ENCODE data around the gene SALL3. TPM values are rescaled to one million over a fixed set of nuclear protein-coding genes. Genes with fewer than 3 reads are reported as not detected.
"Not testable (repeated sequence)": the region's sequence is repeated elsewhere in the genome, so short reads cannot be mapped to it uniquely, and the experiment has no call there.

Gene SALL3
- total and polyA plus RNA-seq, 2 experiments from 2014 or later: 0.30 to 1.1 TPM

- Histone ChIP-seq H3K27me3 (no peaks in the 10 kb centered on the region), H3K27ac (no peak overlapping the region), H3K4me3 (no peak overlapping the region), H2AFZ (no peak overlapping the region), H3K79me2 (no peaks in the 10 kb centered on the region), H3K36me3 (replicated peaks; ENCODE audit: insufficient read depth, low read depth) (no peaks in the 10 kb centered on the region), H3K9me3 (ENCODE audit: low read depth) (no peaks in the 10 kb centered on the region), H3K4me2 (no peak overlapping the region), H4K20me1 (ENCODE audit: insufficient read depth, poor library complexity, severe bottlenecking) (no peaks in the 10 kb centered on the region), H3K4me1 (ENCODE audit: insufficient read depth) (no peaks in the 10 kb centered on the region), H3K9me2 (replicated peaks; ENCODE audit: insufficient read depth) (no peaks in the 10 kb centered on the region)
- no peak for TF ChIP-seq EZH2phosphoT487 (IDR thresholded peaks at IDR 0.05; ENCODE audit: low read depth, severe bottlenecking, unreplicated experiment)
- TF ChIP-seq CTCF (IDR thresholded peaks at IDR 0.05; ENCODE audit: poor library complexity): no peak
- no peak for TF ChIP-seq EZH2 (IDR thresholded peaks at IDR 0.05; ENCODE audit: borderline replicate concordance)
- WGBS (ENCODE audit: low lambda C conversion rate, missing lambda C conversion rate): 95% methylated on average over 4 of the region's 14 CpGs
- DNase-seq (ENCODE audit: low spot score): no peak
Observed at GRCh38 chr18:78957140-78957539, 22.5 kb upstream of the SALL3 start.

- no peaks in the 10 kb centered on the region for H3K4me1 ChIP-seq (ENCODE audit: insufficient read depth)
- no peaks in the 10 kb centered on the region for H4K20me1 ChIP-seq (ENCODE audit: insufficient read depth, poor library complexity, severe bottlenecking)
- no peak for DNase-seq (ENCODE audit: low spot score)
- no peaks in the 10 kb centered on the region for H3K36me3 ChIP-seq (replicated peaks; ENCODE audit: insufficient read depth, low read depth)
- H3K9me3 ChIP-seq (ENCODE audit: low read depth): no peaks in the 10 kb centered on the region
- H3K27me3 ChIP-seq: no peaks in the 10 kb centered on the region
- H2AFZ ChIP-seq: no peak overlapping the region
- no peak overlapping the region for H3K4me3 ChIP-seq
- 87% methylated on average over 6 of the region's 6 CpGs for WGBS (ENCODE audit: low lambda C conversion rate, missing lambda C conversion rate)
- TF ChIP-seq EZH2 (IDR thresholded peaks at IDR 0.05; ENCODE audit: borderline replicate concordance): no peak
- TF ChIP-seq CTCF (IDR thresholded peaks at IDR 0.05; ENCODE audit: poor library complexity): no peak
- TF ChIP-seq EZH2phosphoT487 (IDR thresholded peaks at IDR 0.05; ENCODE audit: low read depth, severe bottlenecking, unreplicated experiment): no peak
- no peak overlapping the region for H3K4me2 ChIP-seq
- no peaks in the 10 kb centered on the region for H3K9me2 ChIP-seq (replicated peaks; ENCODE audit: insufficient read depth)
- H3K27ac ChIP-seq: no peak overlapping the region
- H3K79me2 ChIP-seq: no peaks in the 10 kb centered on the region
Observed at GRCh38 chr18:78960709-78961108, 18.9 kb upstream of the SALL3 start.

GRCh38 chr18:78962098-78962497, 17.5 kb upstream of the SALL3 start:
- Histone ChIP-seq H2AFZ (no peak overlapping the region), H3K4me3 (no peak overlapping the region), H3K4me2 (no peak overlapping the region), H3K9me2 (replicated peaks; ENCODE audit: insufficient read depth) (no peaks in the 10 kb centered on the region), H3K36me3 (replicated peaks; ENCODE audit: insufficient read depth, low read depth) (no peaks in the 10 kb centered on the region), H3K27ac (no peak overlapping the region), H3K9me3 (ENCODE audit: low read depth) (no peaks in the 10 kb centered on the region), H4K20me1 (ENCODE audit: insufficient read depth, poor library complexity, severe bottlenecking) (no peaks in the 10 kb centered on the region), H3K27me3 (peaks cover 3% of the 10 kb centered on the region), H3K4me1 (ENCODE audit: insufficient read depth) (no peaks in the 10 kb centered on the region), H3K79me2 (no peaks in the 10 kb centered on the region)
- TF ChIP-seq CTCF (IDR thresholded peaks at IDR 0.05; ENCODE audit: poor library complexity) (no peak), EZH2 (IDR thresholded peaks at IDR 0.05; ENCODE audit: borderline replicate concordance) (no peak), EZH2phosphoT487 (IDR thresholded peaks at IDR 0.05; ENCODE audit: low read depth, severe bottlenecking, unreplicated experiment) (no peak)
- WGBS (ENCODE audit: low lambda C conversion rate, missing lambda C conversion rate): 88% methylated on average over 7 of the region's 7 CpGs
- no peak for DNase-seq (ENCODE audit: low spot score)

- not testable (repeated sequence) for H3K9me2 ChIP-seq (replicated peaks; ENCODE audit: insufficient read depth); H3K9me3 ChIP-seq (ENCODE audit: low read depth); H4K20me1 ChIP-seq (ENCODE audit: insufficient read depth, poor library complexity, severe bottlenecking); DNase-seq (ENCODE audit: low spot score); H3K27ac ChIP-seq; H3K4me3 ChIP-seq; H3K36me3 ChIP-seq (replicated peaks; ENCODE audit: insufficient read depth, low read depth); H3K4me2 ChIP-seq; H3K4me1 ChIP-seq (ENCODE audit: insufficient read depth); H3K79me2 ChIP-seq; H2AFZ ChIP-seq
- 98% methylated on average over 8 of the region's 24 CpGs for WGBS (ENCODE audit: low lambda C conversion rate, missing lambda C conversion rate)
- peaks cover 24% of the 10 kb centered on the region for H3K27me3 ChIP-seq
Observed at GRCh38 chr18:78964727-78965126, 14.9 kb upstream of the SALL3 start.
